Pons (tissue), 1 donor: Measurements from ENCODE around the gene MROH7.
"Not testable (repeated sequence)": the region's sequence is repeated elsewhere in the genome, so short reads cannot be mapped to it uniquely, and the experiment has no call there.

Experiments used
- DNase-seq: peaks from one replicate; pipeline ENCODE4 v3.0.0-alpha.2; 2016; ENCODE audit warnings: low spot score

The MROH7 gene

DNA sequence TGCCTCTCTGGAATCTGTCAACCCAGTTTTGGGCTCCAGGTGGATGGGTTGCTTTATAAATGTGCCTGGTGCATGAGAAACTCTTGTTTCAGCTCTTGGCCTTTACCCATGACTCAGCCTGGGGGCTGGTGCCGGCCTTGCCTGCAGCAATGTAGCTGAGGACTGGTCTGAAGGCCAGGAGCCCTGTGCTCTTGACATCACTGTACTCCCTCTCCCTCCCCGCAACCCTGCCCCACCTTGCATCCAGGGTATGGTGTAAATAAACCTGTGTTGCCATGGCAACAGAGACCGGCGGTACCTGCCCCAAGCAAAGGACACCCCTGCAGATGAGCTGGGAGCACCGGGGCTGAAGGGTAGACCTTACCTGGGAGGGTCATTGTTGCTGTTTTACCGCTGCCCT, 31.5 kb upstream of the MROH7 start:
- DNase-seq = no peak

DNA sequence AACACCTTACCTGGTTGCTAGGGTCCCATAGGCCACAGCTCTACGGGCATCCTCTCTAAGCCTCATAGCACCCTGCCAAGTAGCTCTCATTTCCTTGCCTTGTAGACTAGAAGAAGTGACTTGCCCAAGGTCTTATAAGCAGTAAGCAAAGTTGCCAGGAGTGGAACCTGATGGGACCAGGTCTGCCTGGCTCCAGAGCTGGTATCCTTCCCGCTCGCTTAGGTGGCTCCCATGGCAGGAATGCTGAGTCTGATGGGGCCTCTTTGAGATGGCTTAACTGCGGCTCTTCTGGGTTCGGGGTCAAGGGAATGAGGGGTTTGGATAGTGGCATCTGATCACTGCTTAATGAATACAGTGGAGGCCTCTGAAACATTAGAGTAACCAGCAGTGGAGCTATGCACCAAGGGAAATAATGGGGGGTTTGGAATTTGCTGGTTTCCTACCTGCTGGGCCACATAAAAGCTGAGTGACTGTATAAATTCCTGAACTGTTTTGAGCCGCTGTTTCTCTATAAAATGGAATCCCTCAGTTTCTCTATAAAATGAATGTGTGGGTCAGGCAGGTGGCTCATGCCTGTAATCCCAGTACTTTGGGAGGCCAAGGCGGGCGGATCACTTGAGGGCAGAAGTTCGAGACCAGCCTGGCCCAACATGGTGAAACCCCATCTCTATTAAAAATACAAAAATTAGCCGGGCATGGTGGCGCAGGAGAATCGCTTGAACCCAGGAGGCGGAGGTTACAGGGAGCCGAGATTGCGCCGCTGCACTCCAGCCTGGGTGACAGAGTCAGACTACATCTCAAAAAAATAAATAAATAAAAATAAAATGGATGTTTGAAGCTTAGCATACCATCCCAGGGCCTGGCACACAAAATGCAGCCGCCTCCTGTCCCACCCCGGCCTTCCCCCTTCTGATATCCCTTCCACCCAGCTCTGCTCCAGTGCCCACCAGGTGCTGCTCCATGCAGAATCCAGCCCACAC, 30.7 kb upstream of the MROH7 start:
- DNase-seq = no peak

DNA sequence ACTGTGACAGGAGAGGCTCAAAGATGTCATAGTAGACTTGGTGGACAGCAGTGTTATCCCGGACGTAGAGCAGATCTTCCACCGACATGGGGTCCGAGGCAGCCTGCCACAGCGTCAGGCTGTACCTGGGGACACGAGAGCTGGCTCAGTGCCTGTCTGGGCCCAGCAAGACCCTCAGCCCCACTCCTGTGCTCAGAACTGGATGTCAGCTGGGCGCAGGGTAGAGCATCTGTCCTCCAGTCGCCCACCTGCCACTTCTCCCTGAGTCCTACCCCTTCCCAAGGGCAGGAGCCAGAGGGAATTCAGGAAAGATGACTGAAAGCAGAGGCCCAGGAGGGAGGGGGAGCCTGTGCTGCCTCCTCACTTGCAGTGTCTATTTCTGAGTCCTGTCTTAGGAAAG, 30.0 kb upstream of the MROH7 start:
- no peak for DNase-seq

DNA sequence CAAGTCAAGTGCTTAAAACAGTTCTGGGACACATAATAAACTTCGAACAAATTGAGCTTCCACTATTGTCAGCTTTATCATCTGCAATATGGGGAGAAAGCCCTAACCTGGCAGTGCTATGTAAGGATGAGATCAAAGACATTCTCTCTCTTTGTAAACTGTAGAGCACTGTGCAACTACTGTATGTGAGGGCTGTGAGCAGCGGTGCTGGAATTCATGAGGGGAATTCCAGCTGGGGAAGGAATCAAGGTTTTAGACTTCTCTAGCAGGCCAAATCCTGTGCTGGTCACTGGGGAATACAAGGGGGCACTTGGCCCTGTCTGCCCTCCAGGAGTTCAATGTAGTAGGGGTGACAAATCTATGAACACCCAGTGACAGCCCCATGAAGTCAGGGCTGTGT, 27.6 kb upstream of the MROH7 start:
- no peak for DNase-seq

DNA sequence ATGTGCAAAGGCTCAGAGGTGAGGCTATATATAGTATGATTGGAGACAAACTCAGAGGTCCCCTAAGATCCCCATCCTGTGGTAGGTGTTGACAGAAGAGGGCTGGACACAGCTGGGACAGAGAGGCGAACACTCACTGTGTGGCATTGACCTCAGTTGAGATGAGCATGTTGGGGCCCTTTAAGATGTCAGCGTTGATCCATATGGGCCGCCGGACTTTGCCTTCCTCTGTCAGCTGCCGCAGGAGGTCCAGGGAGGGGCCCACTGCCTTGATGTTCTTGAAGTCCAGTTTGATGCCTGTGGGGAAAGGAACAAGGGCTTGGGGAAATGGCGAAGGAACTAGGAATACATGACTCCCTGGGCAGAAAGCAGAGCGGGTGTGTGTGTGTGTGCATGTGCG, 27.0 kb upstream of the MROH7 start:
- no peak for DNase-seq

DNA sequence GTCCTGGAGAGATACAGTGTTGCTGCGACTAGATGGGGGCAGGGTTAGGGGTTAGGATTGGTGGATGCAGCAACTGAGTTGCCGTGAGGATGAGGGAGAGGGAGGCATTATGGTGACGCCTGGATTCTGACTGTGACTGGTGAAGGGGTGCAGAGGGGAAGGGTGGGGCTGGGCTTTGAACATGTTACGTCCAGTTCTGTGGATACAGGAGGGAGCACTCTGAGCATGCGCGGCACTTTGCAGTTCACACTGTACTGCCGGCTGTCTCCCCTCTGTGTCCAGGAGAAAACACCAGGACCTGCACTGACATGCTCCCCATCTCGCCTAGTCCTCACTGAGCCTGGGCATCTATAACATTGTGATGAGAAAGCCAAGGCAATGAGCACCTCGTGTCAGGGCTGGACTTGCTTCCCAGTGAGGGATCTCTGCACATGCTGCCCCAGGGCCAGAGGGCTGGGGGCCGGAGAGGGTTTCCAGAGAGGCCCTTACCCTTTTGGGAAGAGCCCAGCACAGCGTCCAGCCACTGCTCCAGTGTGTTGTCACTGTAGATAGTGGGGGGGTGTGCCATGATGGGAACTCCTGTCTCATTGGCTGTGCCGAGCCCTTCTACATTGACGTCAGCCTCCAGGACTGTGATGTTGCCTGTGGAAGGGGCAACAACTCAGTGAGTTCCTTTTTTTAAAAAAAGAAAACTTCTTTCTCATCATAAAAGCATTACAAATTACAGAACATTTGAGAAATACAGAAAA, 25.9 kb upstream of the MROH7 start:
- DNase-seq = no peak

DNA sequence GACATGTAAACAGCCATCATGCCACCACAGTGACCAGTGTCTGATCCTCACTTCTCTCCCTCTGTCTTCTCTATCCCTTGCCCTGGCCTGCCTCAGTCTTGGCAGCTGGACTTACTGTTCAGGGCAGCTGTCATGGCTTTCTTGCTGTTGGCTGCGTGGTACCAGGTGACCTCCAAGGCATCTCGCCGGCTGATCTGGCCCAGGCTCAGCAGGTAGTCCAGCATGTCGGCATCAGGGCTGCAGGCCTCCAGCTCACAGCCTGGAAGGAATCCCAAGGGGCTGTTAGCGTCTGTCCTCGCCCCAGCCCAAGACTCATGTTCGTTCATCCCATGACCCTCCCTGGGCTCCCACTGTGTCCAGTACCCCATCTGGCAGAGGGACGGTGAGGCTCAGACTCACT, 21.8 kb upstream of the MROH7 start:
- no peak for DNase-seq

DNA sequence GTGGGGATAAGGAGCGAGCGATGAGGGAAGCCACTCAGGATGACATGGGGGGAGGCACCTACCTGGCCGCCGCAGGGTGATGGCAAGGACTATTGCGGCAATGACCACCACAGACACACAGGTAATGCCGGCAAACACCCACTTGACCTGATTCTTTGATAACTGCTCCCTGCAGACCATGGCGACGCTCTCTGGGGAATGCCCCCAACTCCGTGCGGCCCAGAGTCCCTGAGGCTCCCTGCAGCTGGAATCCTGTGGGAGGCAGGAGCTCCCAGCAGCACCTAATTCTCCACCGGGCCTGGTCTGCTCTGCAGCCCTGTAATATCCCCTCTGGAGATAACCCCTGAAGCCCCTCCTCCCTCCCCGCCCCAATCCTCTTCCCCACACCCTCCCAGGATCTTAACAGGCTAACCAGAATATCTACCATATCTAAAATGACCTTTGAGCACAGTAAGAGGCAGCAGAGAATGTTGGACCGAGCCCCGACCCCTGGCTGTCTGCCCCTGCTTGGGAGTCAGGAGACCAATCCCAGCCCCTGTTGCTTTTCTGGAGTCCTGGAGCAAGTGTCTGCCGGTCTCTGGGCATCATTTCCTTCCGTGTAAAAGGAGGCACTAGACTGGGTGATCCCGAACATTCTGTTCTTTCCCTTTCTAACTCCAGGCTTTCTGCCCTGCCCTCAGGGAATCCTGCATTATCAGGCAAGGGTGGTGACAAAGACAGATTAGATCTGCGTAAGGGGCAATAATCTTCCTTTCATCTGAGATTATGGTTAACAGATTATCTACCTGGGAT, 18.2 kb upstream of the MROH7 start, which contains the start of gene FAM151A:
TSS of gene FAM151A (minus strand) at position 310 of the 792 bp plus-strand sequence. CDS start at position 180, 130 bp downstream.
- no peak for DNase-seq

DNA sequence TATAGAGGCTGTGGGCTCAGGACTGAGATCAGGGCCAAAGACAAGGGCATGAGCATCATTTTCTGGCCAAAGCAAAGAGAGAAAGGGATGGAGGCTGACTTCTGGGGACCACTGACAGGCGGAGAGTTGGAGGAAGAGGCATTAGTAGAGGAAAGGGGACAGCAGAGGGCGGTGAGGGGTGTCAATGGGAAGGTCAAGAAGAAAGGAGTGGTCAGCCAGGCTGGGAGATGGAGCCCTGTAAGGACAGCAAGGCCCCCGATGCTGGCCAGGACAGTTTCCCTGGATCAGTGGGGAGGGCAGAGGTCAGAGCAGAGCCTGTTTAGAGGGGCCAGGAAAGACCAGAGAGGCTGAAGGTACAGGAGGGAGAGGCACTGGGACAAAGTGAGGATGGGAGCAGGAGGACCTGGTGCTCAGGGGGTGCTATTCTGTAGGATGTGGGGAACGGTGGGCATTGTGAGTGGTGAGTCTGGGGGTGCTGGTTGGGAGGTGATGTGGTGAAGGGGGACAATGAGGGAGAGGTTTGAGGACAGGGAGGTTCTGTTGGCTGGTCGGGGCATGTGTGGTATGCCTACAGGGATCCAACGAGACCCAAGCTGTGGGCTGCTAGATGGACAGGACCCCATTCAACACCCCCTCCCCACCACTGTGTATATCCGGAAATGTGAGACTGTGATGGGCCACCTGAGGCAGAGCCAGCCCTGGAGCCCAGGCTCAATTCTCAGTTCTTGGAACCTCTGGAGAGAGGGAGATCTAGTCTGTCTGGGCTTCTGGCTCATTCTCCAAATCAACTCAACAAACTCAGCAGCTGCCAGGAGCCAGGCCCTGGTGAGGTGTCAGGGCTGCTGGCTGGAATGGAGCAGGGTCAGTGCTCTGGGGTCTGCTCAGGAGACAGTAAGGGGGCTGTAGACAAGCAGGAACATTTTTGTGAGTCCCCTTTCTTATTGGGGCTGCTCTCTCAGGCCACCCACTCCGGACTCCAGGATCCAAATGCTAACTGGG, 16.8 kb upstream of the MROH7 start:
- no peak for DNase-seq

DNA sequence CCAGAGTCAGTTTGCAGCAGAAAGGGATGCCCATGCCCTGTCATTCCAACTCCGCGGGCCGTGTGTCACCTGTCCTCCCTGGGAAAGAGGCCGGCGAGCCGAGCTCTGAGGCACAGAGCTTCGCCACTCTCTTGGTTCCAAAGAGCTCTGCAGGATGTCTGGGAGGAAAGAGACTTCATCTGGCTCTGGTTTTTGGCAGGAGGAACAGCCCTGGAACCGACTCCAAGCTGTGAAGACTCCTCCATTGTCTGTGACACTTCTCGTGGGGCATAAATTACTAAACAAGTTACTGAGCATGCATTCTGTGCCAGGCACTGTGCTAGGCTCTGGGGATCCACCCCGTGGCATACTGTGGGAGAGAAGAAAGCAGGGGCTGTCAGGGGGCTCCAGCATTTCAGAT, 14.4 kb upstream of the MROH7 start:
- peak; percentile 59 for DNase-seq

DNA sequence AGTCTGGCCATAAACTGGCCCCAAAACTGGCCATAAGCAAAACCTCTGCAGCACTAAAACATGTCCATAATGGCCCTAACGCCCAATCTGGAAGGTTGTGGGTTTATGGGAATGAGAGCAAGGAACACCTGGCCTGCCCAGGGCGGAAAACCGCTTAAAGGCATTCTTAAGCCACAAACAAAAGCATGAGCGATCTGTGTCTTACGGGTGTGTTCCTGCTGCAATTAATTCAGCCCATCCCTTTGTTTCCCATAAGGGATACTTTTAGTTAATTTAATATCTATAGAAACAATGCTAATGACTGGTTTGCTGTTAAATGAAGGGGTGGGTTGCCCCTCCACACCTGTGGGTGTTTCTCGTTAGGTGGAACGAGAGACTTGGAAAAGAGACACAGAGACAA, 5.8 kb upstream of the MROH7 start:
- not testable (repeated sequence) for DNase-seq

DNA sequence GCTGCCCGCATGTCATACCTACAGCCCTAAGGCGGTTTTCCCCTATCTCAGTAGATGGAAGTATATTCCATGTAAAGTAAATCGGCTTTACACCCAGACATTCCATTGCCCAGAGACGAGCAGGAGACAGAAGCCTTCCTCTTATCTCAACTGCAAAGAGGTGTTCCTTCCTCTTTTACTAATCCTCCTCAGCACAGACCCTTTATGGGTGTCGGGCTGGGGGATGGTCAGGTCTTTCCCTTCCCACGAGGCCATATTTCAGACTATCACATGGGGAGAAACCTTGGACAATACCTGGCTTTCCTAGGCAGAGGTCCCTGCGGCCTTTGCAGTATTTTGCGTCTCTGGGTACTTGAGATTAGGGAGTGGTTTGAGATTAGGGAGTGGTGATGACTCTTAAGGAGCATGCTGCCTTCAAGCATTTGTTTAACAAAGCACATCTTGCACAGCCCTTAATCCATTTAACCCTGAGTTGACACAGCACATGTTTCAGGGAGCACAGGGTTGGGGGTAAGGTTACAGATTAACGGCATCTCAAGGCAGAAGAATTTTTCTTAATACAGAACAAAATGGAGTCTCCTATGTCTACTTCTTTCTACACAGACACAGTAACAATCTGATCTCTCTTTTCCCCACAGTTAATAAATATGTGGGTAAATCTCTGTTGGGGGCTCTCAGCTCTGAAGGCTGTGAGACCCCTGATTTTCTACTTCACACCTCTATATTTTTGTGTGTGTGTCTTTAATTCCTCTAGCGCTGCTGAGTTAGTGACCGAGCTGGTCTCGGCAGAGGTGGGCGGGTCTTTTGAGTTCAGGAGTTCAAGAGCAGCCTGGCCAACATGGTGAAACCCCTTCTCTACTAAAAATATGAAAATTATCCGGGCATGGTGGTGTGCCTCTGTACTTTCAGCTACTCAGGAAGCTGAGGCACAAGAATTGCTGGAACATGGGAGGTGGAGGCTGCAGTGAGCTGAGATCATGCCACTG, 4.8 kb upstream of the MROH7 start:
- not testable (repeated sequence) for DNase-seq

DNA sequence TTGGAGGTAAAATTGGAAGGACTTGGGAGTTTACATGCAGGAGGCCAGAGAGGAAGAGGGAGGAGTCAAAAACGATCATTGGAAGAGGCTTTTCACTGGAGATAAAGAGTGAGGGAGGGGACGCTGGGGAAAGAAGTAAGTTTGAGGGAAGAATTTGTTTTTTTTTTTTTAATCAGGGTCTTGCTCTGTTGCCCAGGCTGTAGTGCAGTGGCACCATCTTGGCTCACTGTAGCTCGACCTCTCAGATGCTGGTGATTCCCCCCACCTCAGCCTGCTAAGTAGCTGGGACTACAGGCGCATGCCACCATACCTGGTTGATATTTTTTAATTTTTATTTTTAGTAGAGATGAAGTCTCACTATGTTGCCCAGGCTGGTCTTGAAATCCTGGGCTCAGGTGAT, 1.2 kb upstream of the MROH7 start:
- no peak for DNase-seq

DNA sequence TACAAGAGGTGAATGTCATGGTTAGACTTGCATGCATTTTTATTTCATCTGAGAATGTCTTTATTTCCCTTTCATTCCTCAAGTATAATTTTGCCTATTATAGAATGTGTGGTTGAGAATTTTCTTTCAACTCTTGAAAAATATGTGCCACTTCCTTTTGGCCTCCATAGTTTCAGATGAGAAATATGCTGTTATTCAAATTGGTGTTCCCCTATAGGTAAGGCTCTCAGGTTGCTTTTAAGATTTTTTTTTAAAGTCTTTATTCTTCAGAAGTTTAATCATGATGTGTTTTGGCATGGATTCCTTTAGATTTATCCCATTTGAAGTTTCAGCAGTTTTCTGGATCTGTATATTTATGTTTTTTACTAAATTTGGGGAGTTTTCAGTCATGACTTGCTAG, 2.1 kb downstream of the MROH7 start:
- DNase-seq = no peak

DNA sequence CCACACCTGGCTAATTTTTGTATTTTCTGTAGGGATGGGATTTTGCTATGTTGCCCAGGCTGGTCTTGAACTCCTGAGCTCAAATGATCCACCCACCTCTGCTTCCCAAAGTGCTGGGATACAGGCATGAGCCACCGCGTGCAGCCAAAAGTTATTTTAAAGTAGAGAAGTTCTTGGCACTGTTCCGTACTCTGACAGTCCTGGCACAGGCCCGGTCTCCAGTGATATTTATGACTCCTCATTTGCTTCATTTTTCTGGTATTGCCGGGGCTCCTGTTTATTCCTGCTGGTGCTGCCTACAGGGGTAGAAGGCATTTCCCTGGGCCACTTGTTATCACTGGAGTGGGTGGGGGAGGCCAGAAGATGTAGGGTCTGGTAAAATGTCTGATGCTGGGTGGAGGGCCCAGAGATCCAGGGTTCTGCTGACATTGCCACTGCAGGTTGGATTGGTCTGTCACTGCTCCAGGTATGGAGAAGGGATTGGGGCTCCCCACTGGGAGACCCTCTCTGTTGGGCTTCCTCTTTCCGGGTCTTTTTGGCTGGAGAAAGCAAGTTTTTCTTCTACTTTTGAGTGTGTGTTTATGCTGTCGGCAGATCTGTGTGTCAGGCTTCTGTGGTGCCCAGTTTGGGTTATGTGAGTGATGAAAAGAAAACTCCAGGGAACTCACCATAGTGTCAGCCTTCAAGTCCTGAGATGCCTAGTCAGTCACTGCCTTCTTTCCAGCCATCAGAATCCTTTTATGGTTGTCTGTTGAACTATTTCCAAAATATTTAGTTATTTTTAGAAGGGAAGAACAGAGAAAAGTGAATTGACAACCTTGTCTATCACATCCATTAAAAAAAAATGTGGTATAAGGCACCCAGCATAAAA, 4.5 kb downstream of the MROH7 start:
- DNase-seq = no peak

DNA sequence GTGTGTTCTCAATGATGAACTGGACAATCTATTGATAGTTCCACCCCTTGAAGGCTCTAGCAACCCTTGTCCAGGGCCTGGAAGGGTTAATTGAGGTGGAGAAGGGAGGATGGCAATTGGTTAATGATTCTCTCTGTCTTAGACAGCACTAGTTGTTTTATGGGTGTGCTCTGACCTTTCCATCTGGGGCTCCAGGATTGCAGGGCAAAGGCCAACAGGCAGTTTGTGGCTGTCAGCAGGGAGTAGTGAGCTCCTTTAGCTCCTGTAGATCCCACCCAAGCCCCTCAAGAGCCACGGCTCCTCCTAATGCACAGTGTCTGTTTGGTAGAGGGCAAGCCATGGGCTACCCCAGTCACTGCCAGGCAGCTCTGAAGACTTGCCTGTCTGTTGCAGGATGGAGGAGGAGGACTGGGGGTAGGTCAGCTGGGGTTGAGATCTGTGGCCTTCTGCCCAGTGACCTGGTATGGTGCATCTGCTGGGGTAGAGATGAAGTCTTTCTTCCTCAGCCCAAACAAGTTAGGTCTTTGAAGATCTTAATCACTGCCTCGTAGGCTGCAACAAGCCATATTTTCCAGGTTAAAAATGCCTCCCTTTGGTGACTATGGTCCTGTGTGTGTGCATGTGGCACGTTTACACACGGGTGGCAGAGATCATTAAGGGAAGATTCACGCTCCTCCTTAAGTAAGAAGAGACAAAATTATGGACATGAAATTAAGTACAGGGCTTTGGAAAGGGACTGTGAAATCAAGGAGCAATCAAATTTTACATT, 7.7 kb downstream of the MROH7 start:
- no peak for DNase-seq

DNA sequence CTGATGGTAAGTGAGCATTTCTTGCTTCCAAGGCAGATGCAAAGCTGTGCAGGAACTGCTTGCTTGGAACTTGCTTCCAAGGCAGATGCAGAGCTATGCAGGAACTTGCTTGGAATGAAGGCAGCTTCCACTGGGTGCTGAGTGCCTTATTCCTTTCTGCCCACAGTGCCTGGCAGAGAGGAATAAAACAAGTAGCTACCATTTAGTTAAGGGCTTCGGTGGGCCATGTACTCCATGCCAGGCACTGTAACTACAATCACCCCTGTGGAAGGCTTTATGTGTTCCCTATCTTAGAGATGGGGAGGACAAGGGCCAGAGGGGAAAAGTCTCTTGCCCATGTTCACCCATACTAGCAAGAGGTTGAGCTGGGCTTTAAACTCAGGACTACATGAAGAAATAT, 8.3 kb downstream of the MROH7 start:
- no peak for DNase-seq

DNA sequence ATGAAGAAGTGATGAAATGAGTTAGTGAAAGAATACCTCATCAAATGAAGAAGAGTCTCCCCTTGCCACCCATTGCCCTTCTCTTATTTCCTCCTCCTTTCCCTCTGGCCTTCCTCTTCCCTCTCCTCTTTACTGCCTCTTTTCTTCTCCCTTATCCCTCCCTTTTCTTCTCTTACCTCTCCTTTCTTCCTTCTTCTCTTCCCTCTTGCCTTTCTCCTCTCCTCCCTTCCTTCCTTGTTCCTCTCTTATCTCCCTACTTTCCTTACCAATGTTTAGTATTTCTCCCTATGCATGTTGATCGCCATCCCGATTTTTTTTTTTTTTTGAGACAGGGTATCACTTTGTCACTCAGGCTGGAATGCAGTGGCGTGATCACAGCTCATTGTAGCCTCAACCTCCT, 8.8 kb downstream of the MROH7 start:
- no peak for DNase-seq
